HCT116 (cell line): ENCODE data around the gene PLSCR4. TPM values are rescaled to one million over a fixed set of nuclear protein-coding genes. Genes with fewer than 3 reads are reported as not detected.

Source experiments
- ATAC-seq: fragments of 200-7000 bp; cut with Tn5 transposase; 2 replicates; pipeline ENCODE4 v1.9.1; 2020; ENCODE audit warnings: mild to moderate bottlenecking, moderate library complexity
- BruUV-seq: library from RNA; stranded (reverse); fragments of 400-500 nt; replicated peaks from 2 replicates; lab custom pipeline; 2021; lab: Mats Ljungman, UMichigan
- CTCF ChIA-PET: fragments of 300-600 bp; sonication (Branson Sonifier 250); formaldehyde crosslinking; loops from one replicate; lab custom pipeline; 2021; ENCODE audit warnings: antibody characterized with exemption; lab: Charles Lee
- POLR2A ChIA-PET: fragments of 300-600, 350-600 bp; sonication (Branson Sonifier 250); formaldehyde crosslinking; loops from one replicate; lab custom pipeline; 2021; ENCODE audit warnings: antibody characterized with exemption; lab: Charles Lee
- RAD21 ChIA-PET, 2 experiments: fragments of 300-600 bp; sonication (Branson Sonifier 250); formaldehyde crosslinking; loops; one replicate each; lab custom pipeline; 2023; ENCODE audit warnings: low total read pairs in 2 of 2; ENCODE audit not compliant: uncharacterized antibody in 2 of 2, unreplicated experiment in 2 of 2, low non-redundant PET in 1 of 2; lab: Charles Lee
- DNase-seq: peaks from one replicate; pipeline ENCODE4 v3.0.0-alpha.2; 2010; ENCODE audit warnings: low read depth, low spot score
- H2AFZ ChIP-seq: fragments of 200-600 bp; shearing (Covaris generic), sonication (generic); 2 replicates; pipeline ENCODE4 v1.6.1; 2017; ENCODE audit warnings: low read depth, mixed run types, mixed read lengths, antibody characterized with exemption, low read length; ENCODE audit not compliant: poor library complexity, severe bottlenecking
- H3K27ac ChIP-seq: 2 replicates; pipeline ENCODE4 v1.5.1; 2012; ENCODE audit warnings: low read depth, low read length
- H3K27me3 ChIP-seq: fragments of 200-600 bp; sonication (generic); 2 replicates; pipeline ENCODE4 v1.6.1; 2016; ENCODE audit warnings: mixed run types, low read length, mixed read lengths; ENCODE audit not compliant: insufficient read depth
- H3K36me3 ChIP-seq, 2 experiments: fragments of 200-500 bp in 1 of 2; fragments of 200-600 bp in 1 of 2; sonication (Bioruptor generic) in 1 of 2; sonication (generic) in 1 of 2; 2 replicates each; pipeline versions ENCODE4 v1.5.1 to v1.6.1; 2014 to 2016; ENCODE audit warnings: low read length in 2 of 2, inconsistent platforms in 1 of 2, mixed read lengths in 1 of 2, mixed run types in 1 of 2; ENCODE audit not compliant: insufficient read depth in 2 of 2, control insufficient read depth in 1 of 2
- H3K4me1 ChIP-seq, 2 experiments: fragments of 200-600 bp in 1 of 2; sonication (generic) in 1 of 2; 2 replicates each; pipeline versions ENCODE4 v1.5.1 to v1.6.1; 2012 to 2017; ENCODE audit warnings: low read length in 2 of 2, inconsistent platforms in 1 of 2, mild to moderate bottlenecking in 1 of 2, mixed read lengths in 1 of 2, mixed run types in 1 of 2, moderate library complexity in 1 of 2; ENCODE audit not compliant: insufficient read depth in 2 of 2, control insufficient read depth in 1 of 2
- H3K4me2 ChIP-seq: fragments of 200-600 bp; sonication (generic); 2 replicates; pipeline ENCODE4 v1.6.1; 2017; ENCODE audit warnings: mixed run types, low read length, mixed read lengths
- H3K4me3 ChIP-seq, 2 experiments: fragments of 200-600 bp in 1 of 2; sonication (generic) in 1 of 2; replicated peaks in 1 of 2; 2 replicates each; pipeline ENCODE4 v1.5.1; 2011 to 2016; ENCODE audit warnings: low read length in 2 of 2, control low read depth in 1 of 2, low read depth in 1 of 2, mild to moderate bottlenecking in 1 of 2, mixed read lengths in 1 of 2, mixed run types in 1 of 2
- H3K79me2 ChIP-seq: fragments of 200-600 bp; sonication (generic); 2 replicates; pipeline ENCODE4 v1.6.1; 2017; ENCODE audit warnings: mild to moderate bottlenecking, mixed run types, low read length, moderate library complexity, mixed read lengths; ENCODE audit not compliant: insufficient read depth
- H3K9ac ChIP-seq: fragments of 200-600 bp; sonication (generic); 2 replicates; pipeline ENCODE4 v1.6.1; 2016; ENCODE audit warnings: low read length, mixed read lengths
- H3K9me2 ChIP-seq: fragments of 200-600 bp; sonication (generic), shearing (Covaris generic); 2 replicates; pipeline ENCODE4 v1.6.1; 2017; ENCODE audit warnings: mixed run types, mild to moderate bottlenecking, moderate library complexity; ENCODE audit not compliant: insufficient read depth
- H3K9me3 ChIP-seq, 2 experiments: fragments of 200-500 bp in 1 of 2; fragments of 200-600 bp in 1 of 2; sonication (Bioruptor generic) in 1 of 2; sonication (generic) in 1 of 2; 2 replicates each; pipeline ENCODE4 v1.6.1; 2014 to 2017; ENCODE audit warnings: low read length in 2 of 2, mixed read lengths in 2 of 2, inconsistent platforms in 1 of 2, low read depth in 1 of 2, mild to moderate bottlenecking in 1 of 2, mixed run types in 1 of 2, moderate library complexity in 1 of 2; ENCODE audit not compliant: control insufficient read depth in 1 of 2, insufficient read depth in 1 of 2
- H4K20me1 ChIP-seq: fragments of 200-600 bp; sonication (generic), shearing (Covaris generic); 2 replicates; pipeline ENCODE4 v1.6.1; 2017; ENCODE audit warnings: mixed run types, mild to moderate bottlenecking, moderate library complexity; ENCODE audit not compliant: insufficient read depth
- CBX3 ChIP-seq: IDR thresholded peaks from 2 replicates; pipeline ENCODE4 v1.6.1; 2012; ENCODE audit warnings: low read depth
- CEBPB ChIP-seq: IDR thresholded peaks from 2 replicates; pipeline ENCODE4 v1.6.1; 2012; ENCODE audit warnings: low read depth
- CTCF ChIP-seq, 3 experiments: fragments of 200-600 bp in 1 of 3; sonication (generic) in 1 of 3; IDR thresholded peaks in 2 of 3; conservative IDR thresholded peaks in 1 of 3; 2 replicates each; pipeline ENCODE4 v1.5.1; 2012 to 2017; ENCODE audit warnings: low read depth in 2 of 3, low read length in 2 of 3, antibody characterized with exemption in 1 of 3, borderline replicate concordance in 1 of 3, control low read depth in 1 of 3, mild to moderate bottlenecking in 1 of 3, mixed read lengths in 1 of 3, mixed run types in 1 of 3, moderate library complexity in 1 of 3; ENCODE audit not compliant: insufficient read depth in 1 of 3
- EGR1 ChIP-seq: IDR thresholded peaks from 2 replicates; pipeline ENCODE4 v1.6.1; 2012; ENCODE audit warnings: low read depth
- EZH2 ChIP-seq: fragments of 200-600 bp; sonication (generic); IDR thresholded peaks from 2 replicates; pipeline ENCODE4 v1.6.1; 2017; ENCODE audit warnings: antibody characterized with exemption, mixed run types
- FOSL1 ChIP-seq: IDR thresholded peaks from 2 replicates; pipeline ENCODE4 v1.6.1; 2012; ENCODE audit warnings: low read depth
- RAD21 ChIP-seq: IDR thresholded peaks from 2 replicates; pipeline ENCODE4 v1.6.1; 2012; ENCODE audit warnings: low read depth, mild to moderate bottlenecking
- REST ChIP-seq: IDR thresholded peaks from 2 replicates; pipeline ENCODE4 v1.6.1; 2012; ENCODE audit warnings: low read depth
- SIN3A ChIP-seq: IDR thresholded peaks from 2 replicates; pipeline ENCODE4 v1.6.1; 2012; ENCODE audit warnings: low read depth
- TCF7L2 ChIP-seq: IDR thresholded peaks from 2 replicates; pipeline ENCODE4 v1.7.0; 2011; ENCODE audit warnings: borderline replicate concordance, inconsistent platforms; ENCODE audit not compliant: insufficient read depth, insufficient read length; ENCODE audit errors: extremely low read depth
- YY1 ChIP-seq: IDR thresholded peaks from 2 replicates; pipeline ENCODE4 v1.6.1; 2011; ENCODE audit warnings: low read length, low read depth, moderate library complexity, mild to moderate bottlenecking; ENCODE audit not compliant: insufficient replicate concordance; ENCODE audit errors: extremely low read depth
- ZFX ChIP-seq: fragments of 450-650 bp; IDR thresholded peaks from 2 replicates; pipeline ENCODE4 v1.6.1; 2017
- ZNF274 ChIP-seq: fragments of 200-500 bp; sonication (Bioruptor generic); IDR thresholded peaks from 2 replicates; pipeline ENCODE4 v1.6.1; 2014; ENCODE audit warnings: mild to moderate bottlenecking, low read depth, low read length, inconsistent platforms
- intact Hi-C: fragments of 100-400 bp; cut with micrococcal nuclease; formaldehyde crosslinking; loops from 2 replicates; pipeline ENCODE4 v1.10.0; 2022
- total RNA-seq: library from RNA; stranded (reverse); gene quantifications from one replicate; pipeline ENCODE4 v1.2.1, GENCODE V29; 2021; ENCODE audit not compliant: unreplicated experiment

PLSCR4 gene
- total RNA-seq, 1 experiment from 2014 or later, result 4.1 TPM

- Histone ChIP-seq H3K4me1 (no peaks in the 10 kb centered on the region), H3K9ac (no peak overlapping the region), H3K9me3 (no peaks in the 10 kb centered on the region), H3K4me3 (no peak overlapping the region)
- POLR2A ChIA-PET, result no interaction called here
- TF ChIP-seq REST (no peak), ZFX (no peak), FOSL1 (no peak)
- TF ChIP-seq, all 23 proteins: peak for 0
- RAD21 ChIA-PET, result no interaction called here
- no peak for ATAC-seq
- no peak overlapping the region for H3K27ac ChIP-seq
- no peaks in the 10 kb centered on the region for H4K20me1 ChIP-seq
- no TSS peak for BruUV-seq
- CTCF ChIA-PET, result no interaction called here
- no peak overlapping the region for H2AFZ ChIP-seq
- H3K27me3 ChIP-seq, result no peaks in the 10 kb centered on the region
- intact Hi-C loops, result no loop called here
- H3K79me2 ChIP-seq, result no peaks in the 10 kb centered on the region
- DNase-seq, result no peak
- no peak overlapping the region for H3K4me2 ChIP-seq
- no peaks in the 10 kb centered on the region for H3K36me3 ChIP-seq
- no peaks in the 10 kb centered on the region for H3K9me2 ChIP-seq
These were observed 7.3 kb downstream of the PLSCR4 start for GRCh38 chr3:146243559-146243958.

GRCh38 chr3:146241523-146242240, 9.2 kb downstream of the PLSCR4 start:
- RAD21 ChIA-PET, result no interaction called here
- POLR2A ChIA-PET, result no interaction called here
- Histone ChIP-seq H3K36me3 (no peaks in the 10 kb centered on the region), H3K9me2 (no peaks in the 10 kb centered on the region), H3K27me3 (no peaks in the 10 kb centered on the region), H3K27ac (no peak overlapping the region), H3K4me1 (no peaks in the 10 kb centered on the region), H3K9me3 (no peaks in the 10 kb centered on the region), H3K9ac (no peak overlapping the region), H3K79me2 (no peaks in the 10 kb centered on the region), H3K4me3 (no peak overlapping the region), H3K4me2 (no peak overlapping the region), H4K20me1 (no peaks in the 10 kb centered on the region), H2AFZ (no peak overlapping the region)
- DNase-seq (no peak), ATAC-seq (no peak)
- BruUV-seq, result no TSS peak
- intact Hi-C loops, result no loop called here
- CTCF ChIA-PET, result interaction anchor here (1.2 kb wide), 1 partner anchor 85 kb away, joined by 3 read pairs; no protein-coding TSS in a partner anchor
- TF ChIP-seq YY1, result no peak
- no peak for TF ChIP-seq CBX3
- TF ChIP-seq TCF7L2, result no peak
- no peak for TF ChIP-seq EZH2
- no peak for TF ChIP-seq SIN3A
- TF ChIP-seq ZNF274, result no peak
- TF ChIP-seq RAD21, result no peak
- TF ChIP-seq EGR1, result no peak
- no peak for TF ChIP-seq CEBPB
- no peak for TF ChIP-seq CTCF (IDR thresholded peaks at IDR 0.05 in 2 of 3, conservative IDR thresholded peaks at IDR 0.05 in 1 of 3; ENCODE audit: borderline replicate concordance in 1 of 3, insufficient read depth in 1 of 3, low read depth in 2 of 3, low read length in 2 of 3)
